ENCODE measurements around the gene CST6. TPM values are rescaled to one million over a fixed set of nuclear protein-coding genes. Genes with fewer than 3 reads are reported as not detected.

Gene CST6
- total RNA-seq, 1 donor from 2014 or later = not detected

- no peaks in the 10 kb centered on the region for H3K9me3 Mint-ChIP-seq (ENCODE audit: unreplicated experiment)
- H3K4me1 Mint-ChIP-seq (ENCODE audit: unreplicated experiment) = peaks cover 23% of the 10 kb centered on the region
- no peak for DNase-seq (ENCODE audit: extremely low spot score, unreplicated experiment)
- TF ChIP-seq CTCF (IDR thresholded peaks at IDR 0.05) = no peak
- H3K27ac Mint-ChIP-seq (ENCODE audit: unreplicated experiment) = no peak overlapping the region
- no peaks in the 10 kb centered on the region for H3K36me3 Mint-ChIP-seq (ENCODE audit: unreplicated experiment)
- no peaks in the 10 kb centered on the region for H3K27me3 Mint-ChIP-seq (ENCODE audit: unreplicated experiment)
- no peak overlapping the region for H3K4me3 Mint-ChIP-seq (ENCODE audit: unreplicated experiment)
Measured at GRCh38 chr11:66044757-66045156, 32.9 kb downstream of the CST6 start.

- Mint-ChIP-seq H3K36me3 (ENCODE audit: unreplicated experiment) (no peaks in the 10 kb centered on the region), H3K27me3 (ENCODE audit: unreplicated experiment) (no peaks in the 10 kb centered on the region), H3K4me1 (ENCODE audit: unreplicated experiment) (peaks cover 23% of the 10 kb centered on the region), H3K9me3 (ENCODE audit: unreplicated experiment) (no peaks in the 10 kb centered on the region), H3K4me3 (ENCODE audit: unreplicated experiment) (no peak overlapping the region), H3K27ac (ENCODE audit: unreplicated experiment) (no peak overlapping the region)
- TF ChIP-seq CTCF (IDR thresholded peaks at IDR 0.05) = peak; percentile 91
- DNase-seq (ENCODE audit: extremely low spot score, unreplicated experiment) = peak; percentile 92
Measured at GRCh38 chr11:66045177-66045639, 33.4 kb downstream of the CST6 start.

GRCh38 chr11:66046901-66047300, 35.1 kb downstream of the CST6 start:
- no peak for TF ChIP-seq CTCF (IDR thresholded peaks at IDR 0.05)
- Mint-ChIP-seq H3K27ac (ENCODE audit: unreplicated experiment) (no peak overlapping the region), H3K36me3 (ENCODE audit: unreplicated experiment) (no peaks in the 10 kb centered on the region), H3K9me3 (ENCODE audit: unreplicated experiment) (no peaks in the 10 kb centered on the region), H3K27me3 (ENCODE audit: unreplicated experiment) (no peaks in the 10 kb centered on the region), H3K4me1 (ENCODE audit: unreplicated experiment) (peaks cover 34% of the 10 kb centered on the region), H3K4me3 (ENCODE audit: unreplicated experiment) (no peak overlapping the region)
- DNase-seq (ENCODE audit: extremely low spot score, unreplicated experiment) = no peak

GRCh38 chr11:66047541-66048365, 35.9 kb downstream of the CST6 start:
- Mint-ChIP-seq H3K9me3 (ENCODE audit: unreplicated experiment) (no peaks in the 10 kb centered on the region), H3K4me1 (ENCODE audit: unreplicated experiment) (peaks cover 39% of the 10 kb centered on the region), H3K4me3 (ENCODE audit: unreplicated experiment) (no peak overlapping the region), H3K27ac (ENCODE audit: unreplicated experiment) (no peak overlapping the region), H3K27me3 (ENCODE audit: unreplicated experiment) (no peaks in the 10 kb centered on the region), H3K36me3 (ENCODE audit: unreplicated experiment) (peaks cover 3% of the 10 kb centered on the region)
- no peak for TF ChIP-seq CTCF (IDR thresholded peaks at IDR 0.05)
- DNase-seq (ENCODE audit: extremely low spot score, unreplicated experiment) = no peak

GRCh38 chr11:66048547-66049323, 36.9 kb downstream of the CST6 start, which contains the start of gene GAL3ST3:
Gene GAL3ST3, minus strand, starts transcription at chr11:66049161. Its CDS starts 3,746 bp downstream, at chr11:66045415.
- no peak within 1 kb of the TSS for H3K4me3 Mint-ChIP-seq (ENCODE audit: unreplicated experiment)

More at GRCh38 chr11:66048547-66049323, 36.9 kb downstream of the CST6 start, which contains the start of gene GAL3ST3:
- peaks cover 46% of the 10 kb centered on the region for H3K4me1 Mint-ChIP-seq (ENCODE audit: unreplicated experiment)
- H3K9me3 Mint-ChIP-seq (ENCODE audit: unreplicated experiment) = no peaks in the 10 kb centered on the region
- no peak for DNase-seq (ENCODE audit: extremely low spot score, unreplicated experiment)
- no peaks in the 10 kb centered on the region for H3K27me3 Mint-ChIP-seq (ENCODE audit: unreplicated experiment)
- peaks cover 5% of the 10 kb centered on the region for H3K36me3 Mint-ChIP-seq (ENCODE audit: unreplicated experiment)
- H3K27ac Mint-ChIP-seq (ENCODE audit: unreplicated experiment) = no peak within 1 kb of the TSS
- no peak for TF ChIP-seq CTCF (IDR thresholded peaks at IDR 0.05)
